ENCODE results near the gene MED12L.

MED12L gene

GRCh38 chr3:151398895-151399294, 313.4 kb downstream of the MED12L start:
- TF ChIP-seq TOX (CRISPR knock-in tag; IDR thresholded peaks at IDR 0.05; ENCODE audit: borderline replicate concordance) (no peak), OSR1 (CRISPR knock-in tag; IDR thresholded peaks at IDR 0.05) (no peak), ZNF70 (CRISPR knock-in tag; IDR thresholded peaks at IDR 0.05) (no peak), CSDC2 (CRISPR knock-in tag; IDR thresholded peaks at IDR 0.05) (no peak), CSRNP3 (CRISPR knock-in tag; IDR thresholded peaks at IDR 0.05) (no peak), BACH2 (CRISPR knock-in tag; IDR thresholded peaks at IDR 0.05; ENCODE audit: borderline replicate concordance) (no peak), SNAI2 (CRISPR knock-in tag; IDR thresholded peaks at IDR 0.05) (no peak), ZNF8 (CRISPR knock-in tag; IDR thresholded peaks at IDR 0.05) (no peak), ISL1 (CRISPR knock-in tag; IDR thresholded peaks at IDR 0.05) (no peak), TCF4 (CRISPR knock-in tag; IDR thresholded peaks at IDR 0.05; ENCODE audit: borderline replicate concordance) (no peak), PATZ1 (CRISPR knock-in tag; IDR thresholded peaks at IDR 0.05; ENCODE audit: borderline replicate concordance) (no peak), ZFP3 (CRISPR knock-in tag; IDR thresholded peaks at IDR 0.05) (no peak)
- no peak for ATAC-seq

- no peak for TF ChIP-seq ARNTL (CRISPR knock-in tag; IDR thresholded peaks at IDR 0.05; ENCODE audit: borderline replicate concordance, low read depth)
- TF ChIP-seq BACH2 (CRISPR knock-in tag; IDR thresholded peaks at IDR 0.05; ENCODE audit: borderline replicate concordance), result no peak
- ATAC-seq, result no peak
These were observed 314.9 kb downstream of the MED12L start for GRCh38 chr3:151400341-151400740.

GRCh38 chr3:151402349-151402748, 316.9 kb downstream of the MED12L start:
- no peak for ATAC-seq
- no peak for TF ChIP-seq TSHZ2 (CRISPR knock-in tag; IDR thresholded peaks at IDR 0.05)
- TF ChIP-seq CSDC2 (CRISPR knock-in tag; IDR thresholded peaks at IDR 0.05), result no peak
- peak; percentile 51; the same call in 1 of the 2 replicates for TF ChIP-seq TCF4 (CRISPR knock-in tag; IDR thresholded peaks at IDR 0.05; ENCODE audit: borderline replicate concordance)
- no peak for TF ChIP-seq BACH2 (CRISPR knock-in tag; IDR thresholded peaks at IDR 0.05; ENCODE audit: borderline replicate concordance)
- TF ChIP-seq ISL1 (CRISPR knock-in tag; IDR thresholded peaks at IDR 0.05), result no peak

- TF ChIP-seq ZFP30 (CRISPR knock-in tag; IDR thresholded peaks at IDR 0.05) (no peak), CSDC2 (CRISPR knock-in tag; IDR thresholded peaks at IDR 0.05) (no peak), ISL1 (CRISPR knock-in tag; IDR thresholded peaks at IDR 0.05) (no peak)
- ATAC-seq, result no peak; the same call in 2 of the 3 replicates
These were observed 317.8 kb downstream of the MED12L start for GRCh38 chr3:151403246-151403645.

- no peak for ATAC-seq
- TF ChIP-seq POU6F1 (CRISPR knock-in tag; IDR thresholded peaks at IDR 0.05; ENCODE audit: borderline replicate concordance, low read depth), result no peak
- no peak for TF ChIP-seq ARNTL (CRISPR knock-in tag; IDR thresholded peaks at IDR 0.05; ENCODE audit: borderline replicate concordance, low read depth)
- no peak for TF ChIP-seq ZC3H10 (CRISPR knock-in tag; IDR thresholded peaks at IDR 0.05)
- no peak for TF ChIP-seq ZNF70 (CRISPR knock-in tag; IDR thresholded peaks at IDR 0.05)
- no peak for TF ChIP-seq CREB5 (CRISPR knock-in tag; IDR thresholded peaks at IDR 0.05; ENCODE audit: low read depth)
- TF ChIP-seq TCF4 (CRISPR knock-in tag; IDR thresholded peaks at IDR 0.05; ENCODE audit: borderline replicate concordance), result no peak
- TF ChIP-seq PPARA (CRISPR knock-in tag; IDR thresholded peaks at IDR 0.05; ENCODE audit: borderline replicate concordance), result no peak
- no peak for TF ChIP-seq ZFP30 (CRISPR knock-in tag; IDR thresholded peaks at IDR 0.05)
- TF ChIP-seq SNAI2 (CRISPR knock-in tag; IDR thresholded peaks at IDR 0.05), result no peak
- no peak for TF ChIP-seq TSHZ2 (CRISPR knock-in tag; IDR thresholded peaks at IDR 0.05)
- no peak for TF ChIP-seq CSRNP3 (CRISPR knock-in tag; IDR thresholded peaks at IDR 0.05)
- TF ChIP-seq BACH2 (CRISPR knock-in tag; IDR thresholded peaks at IDR 0.05; ENCODE audit: borderline replicate concordance), result no peak
- no peak for TF ChIP-seq OSR1 (CRISPR knock-in tag; IDR thresholded peaks at IDR 0.05)
These were observed 318.9 kb downstream of the MED12L start for GRCh38 chr3:151404316-151404715.
